Activated B cell treated with CpG ODN at 0.5 μM for 24 hours (primary cell): Measurements from ENCODE around the gene TNFRSF14. TPM values are rescaled to one million over a fixed set of nuclear protein-coding genes. Genes with fewer than 3 reads are reported as not detected.

Source experiments
- ATAC-seq: fragments of 200-7000 bp; cut with Tn5 transposase; one replicate; pipeline ENCODE4 v1.10.0; 2021; ENCODE audit warnings: low read depth, mild to moderate bottlenecking, moderate library complexity
- CTCF ChIA-PET: fragments of 350-600 bp; sonication (Branson Sonifier 250); formaldehyde crosslinking; loops from one replicate; lab custom pipeline; 2021; ENCODE audit warnings: antibody characterized with exemption; lab: Charles Lee
- POLR2A ChIA-PET: fragments of 350-600 bp; sonication (Branson Sonifier 250); formaldehyde crosslinking; loops from one replicate; lab custom pipeline; 2021; ENCODE audit warnings: antibody characterized with exemption; lab: Charles Lee
- DNase-seq: peaks from one replicate; pipeline ENCODE4 v3.0.0; 2022
- H3K27ac Mint-ChIP-seq: one replicate; pipeline ENCODE4 v1.8.0; 2020; ENCODE audit warnings: mixed read lengths
- H3K27me3 Mint-ChIP-seq: one replicate; pipeline ENCODE4 v1.8.0; 2021; ENCODE audit warnings: mixed read lengths
- H3K36me3 Mint-ChIP-seq: one replicate; pipeline ENCODE4 v1.8.0; 2021; ENCODE audit warnings: low read depth, mixed read lengths
- H3K4me1 Mint-ChIP-seq: one replicate; pipeline ENCODE4 v1.8.0; 2021; ENCODE audit warnings: mixed read lengths
- H3K4me3 Mint-ChIP-seq: one replicate; pipeline ENCODE4 v1.8.0; 2020; ENCODE audit warnings: mild to moderate bottlenecking, mixed read lengths
- H3K9me3 Mint-ChIP-seq: one replicate; pipeline ENCODE4 v1.8.0; 2020; ENCODE audit warnings: mixed read lengths
- intact Hi-C: fragments of 100-400 bp; cut with micrococcal nuclease; formaldehyde crosslinking; loops from one replicate; pipeline ENCODE4 v1.15.1; 2024
- total RNA-seq: library from RNA; stranded (reverse); gene quantifications from 2 replicates; pipeline ENCODE4 v1.2.3, GENCODE V29; 2022
- TF ChIP-seq, protein P1 (sequence below): fragments of 200-600 bp; IDR thresholded peaks from one replicate; pipeline ENCODE4 v1.8.0; 2022; ENCODE audit warnings: antibody characterized with exemption, mild to moderate bottlenecking

TNFRSF14 gene
- total RNA-seq, 1 donor from 2014 or later = 148 TPM

DNA sequence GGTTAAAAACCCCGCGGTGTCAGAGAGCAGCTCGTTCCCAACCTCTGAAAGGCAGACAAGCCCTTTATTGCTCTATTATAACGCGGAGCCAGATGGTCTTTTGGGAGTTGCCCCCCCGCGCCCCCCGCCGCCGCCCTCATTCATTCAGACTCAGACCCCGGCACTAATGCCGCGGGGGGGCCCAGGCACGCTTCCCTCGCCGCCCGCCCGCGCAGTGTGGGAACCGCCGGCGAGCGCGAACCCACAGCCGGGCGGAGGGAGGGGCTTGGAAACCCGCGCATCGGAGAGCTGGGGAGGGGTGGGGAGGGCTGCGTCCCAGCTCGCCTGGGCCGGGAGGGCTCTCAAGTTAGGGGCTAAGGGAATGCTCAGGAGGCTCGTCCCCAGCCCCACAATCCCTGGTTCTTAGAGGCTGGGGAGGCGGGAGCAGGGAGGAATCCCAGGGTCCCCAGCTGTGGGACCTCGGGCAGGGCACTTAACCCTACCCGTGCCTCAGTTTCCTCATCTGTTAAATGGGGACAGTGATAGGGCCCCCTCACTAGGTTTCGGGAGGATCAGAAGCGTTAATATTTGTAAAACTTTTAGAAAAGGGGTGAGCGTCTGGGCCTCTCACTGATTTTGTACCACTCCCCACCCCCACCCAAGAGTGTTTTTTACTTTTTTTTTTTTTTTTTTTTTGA lies 15.2 kb upstream of the TNFRSF14 start:
- CTCF ChIA-PET = no interaction called here
- POLR2A ChIA-PET = interaction anchor here (0.6 to 1.4 kb wide), 4 partner anchors 15 to 45 kb away, joined by 3 to 5 read pairs (median 3); partner anchors contain the start of genes PANK4 and PRXL2B
- H3K27ac Mint-ChIP-seq = no peak overlapping the region
- H3K27me3 Mint-ChIP-seq = peaks cover 6% of the 10 kb centered on the region
- H3K4me1 Mint-ChIP-seq = peaks cover 2% of the 10 kb centered on the region
- no peaks in the 10 kb centered on the region for H3K36me3 Mint-ChIP-seq
- TF ChIP-seq, protein P1, sequence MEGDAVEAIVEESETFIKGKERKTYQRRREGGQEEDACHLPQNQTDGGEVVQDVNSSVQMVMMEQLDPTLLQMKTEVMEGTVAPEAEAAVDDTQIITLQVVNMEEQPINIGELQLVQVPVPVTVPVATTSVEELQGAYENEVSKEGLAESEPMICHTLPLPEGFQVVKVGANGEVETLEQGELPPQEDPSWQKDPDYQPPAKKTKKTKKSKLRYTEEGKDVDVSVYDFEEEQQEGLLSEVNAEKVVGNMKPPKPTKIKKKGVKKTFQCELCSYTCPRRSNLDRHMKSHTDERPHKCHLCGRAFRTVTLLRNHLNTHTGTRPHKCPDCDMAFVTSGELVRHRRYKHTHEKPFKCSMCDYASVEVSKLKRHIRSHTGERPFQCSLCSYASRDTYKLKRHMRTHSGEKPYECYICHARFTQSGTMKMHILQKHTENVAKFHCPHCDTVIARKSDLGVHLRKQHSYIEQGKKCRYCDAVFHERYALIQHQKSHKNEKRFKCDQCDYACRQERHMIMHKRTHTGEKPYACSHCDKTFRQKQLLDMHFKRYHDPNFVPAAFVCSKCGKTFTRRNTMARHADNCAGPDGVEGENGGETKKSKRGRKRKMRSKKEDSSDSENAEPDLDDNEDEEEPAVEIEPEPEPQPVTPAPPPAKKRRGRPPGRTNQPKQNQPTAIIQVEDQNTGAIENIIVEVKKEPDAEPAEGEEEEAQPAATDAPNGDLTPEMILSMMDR = no peak
- ATAC-seq = no peak
- no peaks in the 10 kb centered on the region for H3K9me3 Mint-ChIP-seq
- intact Hi-C loops = no loop called here
- no peak for DNase-seq
- no peak overlapping the region for H3K4me3 Mint-ChIP-seq

DNA sequence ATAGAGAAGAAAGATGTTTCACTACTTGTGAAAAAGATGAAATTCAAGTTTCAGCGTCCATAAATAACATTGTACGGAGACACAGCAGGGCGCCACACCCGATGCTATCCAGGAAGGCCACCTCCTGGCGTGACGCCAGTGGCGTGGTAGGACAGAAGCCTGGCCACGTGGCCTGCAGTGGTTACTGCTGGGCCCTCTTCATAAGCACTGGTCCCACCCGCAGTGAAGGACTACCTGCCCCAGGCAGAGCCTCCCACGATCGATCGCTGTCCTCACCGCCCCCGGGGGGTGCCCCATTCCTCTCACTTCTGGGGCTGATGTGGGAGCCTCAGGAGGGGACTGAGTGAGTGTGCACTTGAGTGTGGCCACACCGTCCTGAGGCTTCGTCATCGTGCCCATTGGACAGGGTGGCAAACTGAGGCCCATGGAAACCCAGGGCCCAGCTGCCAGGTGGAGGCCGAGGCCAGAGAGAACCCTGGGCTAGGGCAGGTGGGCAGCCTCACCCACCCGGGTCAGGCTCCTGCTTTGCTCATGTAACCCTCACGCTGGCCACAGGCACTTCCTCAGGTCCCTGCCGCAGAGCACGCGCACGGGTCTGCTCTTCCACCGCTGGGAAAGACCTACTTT lies 14.4 kb upstream of the TNFRSF14 start:
- TF ChIP-seq, protein P1 = no peak
- H3K36me3 Mint-ChIP-seq = no peaks in the 10 kb centered on the region
- peaks cover 2% of the 10 kb centered on the region for H3K4me1 Mint-ChIP-seq
- no peak overlapping the region for H3K4me3 Mint-ChIP-seq
- no peaks in the 10 kb centered on the region for H3K9me3 Mint-ChIP-seq
- CTCF ChIA-PET = no interaction called here
- POLR2A ChIA-PET = interaction anchor here (0.6 to 1.6 kb wide), 3 partner anchors 16 to 44 kb away, joined by 3 to 8 read pairs (median 5); partner anchors contain the start of genes PANK4 and PRXL2B
- DNase-seq (no peak), ATAC-seq (no peak)
- H3K27ac Mint-ChIP-seq = no peak overlapping the region
- peaks cover 6% of the 10 kb centered on the region for H3K27me3 Mint-ChIP-seq
- intact Hi-C loops = no loop called here

DNA sequence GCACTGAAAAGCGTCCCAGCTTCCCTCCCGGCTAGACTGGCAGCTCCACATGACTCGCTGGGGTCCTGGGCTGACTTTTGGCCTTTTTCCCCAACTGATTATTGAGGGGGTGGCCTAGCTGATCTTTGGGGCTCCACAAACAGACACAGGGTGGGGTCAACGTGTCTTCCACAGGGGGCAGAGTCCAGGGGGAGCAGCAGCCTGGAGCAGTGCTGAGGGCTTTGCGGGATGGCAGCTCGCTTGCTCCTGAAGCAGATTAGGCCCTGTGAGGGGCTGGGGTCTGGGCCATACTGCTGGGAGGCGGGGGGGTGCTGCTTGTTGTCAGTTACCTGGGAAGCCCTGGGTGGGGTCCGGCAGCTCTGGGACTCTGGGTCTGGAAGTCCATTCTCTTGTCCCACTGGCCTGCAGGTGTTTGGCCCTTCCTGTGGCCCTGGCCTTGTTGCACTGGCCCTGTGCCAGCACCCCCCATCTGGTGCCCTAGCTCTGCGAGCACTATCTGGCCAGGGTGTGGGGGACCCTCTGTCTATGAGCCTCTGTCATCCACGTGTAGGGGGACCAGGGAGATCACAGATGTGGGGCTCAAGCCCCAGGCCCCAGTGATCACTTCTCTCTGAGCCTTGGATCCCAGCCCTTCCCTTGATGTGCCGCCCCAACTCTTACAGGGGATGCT lies 13.8 kb upstream of the TNFRSF14 start:
- Mint-ChIP-seq H3K4me3 (no peak overlapping the region), H3K27ac (no peak overlapping the region), H3K36me3 (no peaks in the 10 kb centered on the region), H3K4me1 (peaks cover 7% of the 10 kb centered on the region), H3K9me3 (no peaks in the 10 kb centered on the region), H3K27me3 (peaks cover 6% of the 10 kb centered on the region)
- ATAC-seq (no peak), DNase-seq (no peak)
- CTCF ChIA-PET = no interaction called here
- POLR2A ChIA-PET = interaction anchor here (1.6 kb wide), 1 partner anchor 16 kb away, joined by 8 read pairs; the partner anchor contains the start of gene PANK4
- TF ChIP-seq, protein P1 = no peak
- intact Hi-C loops = no loop called here

DNA sequence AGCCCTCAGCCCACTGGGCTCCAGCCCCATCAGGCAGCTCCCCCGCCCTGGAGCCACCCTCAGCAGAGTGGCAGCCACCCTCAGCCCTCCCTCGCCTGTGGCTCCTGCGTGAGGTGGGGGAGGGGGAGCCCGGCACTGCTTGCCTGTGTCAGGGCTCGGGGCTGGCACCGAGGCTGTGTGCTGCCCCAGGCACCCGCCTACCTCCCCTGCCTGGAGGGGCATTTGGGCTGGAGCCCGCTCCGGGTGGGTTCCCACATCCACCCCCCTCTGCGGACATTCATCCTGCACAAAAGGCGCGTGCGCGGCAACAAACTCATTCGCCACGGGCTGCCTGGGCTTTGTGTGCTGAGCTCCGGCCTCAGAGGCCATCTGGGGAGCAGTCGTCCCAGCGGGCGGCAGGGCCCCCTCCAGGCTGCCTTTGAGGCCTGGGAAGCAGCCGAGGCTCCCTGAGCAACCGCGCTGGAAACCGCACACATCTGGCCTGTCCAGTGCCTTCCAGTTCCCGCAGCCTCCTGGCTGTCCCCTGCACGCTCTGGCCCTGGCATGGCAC lies 12.6 kb upstream of the TNFRSF14 start:
- H3K4me3 Mint-ChIP-seq = no peak overlapping the region
- no peaks in the 10 kb centered on the region for H3K9me3 Mint-ChIP-seq
- no peaks in the 10 kb centered on the region for H3K36me3 Mint-ChIP-seq
- peaks cover 6% of the 10 kb centered on the region for H3K27me3 Mint-ChIP-seq
- POLR2A ChIA-PET = interaction anchor here (1.6 to 8.0 kb wide), 3 partner anchors 15 to 41 kb away, joined by 8 to 209 read pairs (median 114); partner anchors contain the start of genes HES5, PANK4 and PRXL2B
- peaks cover 17% of the 10 kb centered on the region for H3K4me1 Mint-ChIP-seq
- intact Hi-C loops = no loop called here
- ATAC-seq = no peak
- DNase-seq = no peak
- TF ChIP-seq, protein P1 = no peak
- CTCF ChIA-PET = no interaction called here
- no peak overlapping the region for H3K27ac Mint-ChIP-seq
